Right lobe of liver (tissue), 6 donors: ENCODE measurements around the gene IFNL2. TPM values are rescaled to one million over a fixed set of nuclear protein-coding genes. Genes with fewer than 3 reads are reported as not detected.
A peak's percentile ranks its signal among the peaks of the same experiment; 100 is the strongest.

Experiments
- ATAC-seq, 4 donors: fragments of 200-7000 bp; cut with Tn5 transposase; one replicate each; pipeline ENCODE4 v1.9.1; 2020; ENCODE audit warnings: mild to moderate bottlenecking in 4 of 4, moderate library complexity in 4 of 4
- DNase-seq, 3 donors: peaks; one replicate each; pipeline ENCODE4 v3.0.0-alpha.2; 2020
- H3K27ac ChIP-seq, 3 donors: fragments of 200-600 bp; one replicate each; pipeline ENCODE4 v1.8.0; 2022
- H3K27me3 ChIP-seq, 2 donors: fragments of 200-600 bp; one replicate each; pipeline ENCODE4 v1.8.0; 2022
- H3K36me3 ChIP-seq, 4 donors: fragments of 200-600 bp; sonication (generic) in 1 of 4; one replicate each; pipeline versions ENCODE4 v1.5.1 to v1.8.0; 2017 to 2022; ENCODE audit warnings: control low read depth in 1 of 4
- H3K4me1 ChIP-seq, 4 donors: fragments of 200-600 bp; sonication (generic) in 1 of 4; one replicate each; pipeline versions ENCODE4 v1.5.1 to v1.8.0; 2017 to 2022; ENCODE audit warnings: control low read depth in 1 of 4
- H3K4me3 ChIP-seq, 3 donors: fragments of 200-600 bp; one replicate each; pipeline ENCODE4 v1.8.0; 2022
- H3K9me3 ChIP-seq, 4 donors: fragments of 200-600 bp; sonication (generic) in 1 of 4; one replicate each; pipeline versions ENCODE4 v1.5.1 to v1.8.0; 2017 to 2022; ENCODE audit warnings: control low read depth in 1 of 4
- POLR2A ChIP-seq: fragments of 450-650 bp; IDR thresholded peaks from one replicate; pipeline ENCODE4 v1.6.1; 2017; ENCODE audit warnings: antibody characterized with exemption, mild to moderate bottlenecking
- WGBS: methylation state at CpG from one replicate; pipeline ENCODE4 v1.1.6; 2018; ENCODE audit warnings: low coverage, low lambda C conversion rate; ENCODE audit not compliant: insufficient coverage; ENCODE audit errors: missing lambda C conversion rate; 5-methylcytosine and 5-hydroxymethylcytosine counted together
- intact Hi-C, 2 donors: fragments of 100-400 bp; cut with DNase I; formaldehyde crosslinking; loops; one replicate each; pipeline versions ENCODE4 v1.11.2 to v1.14.1; 2022
- total RNA-seq, 6 experiments: library from RNA; depleted of rRNA in 2 of 6; stranded (reverse); fragments of >200 nt in 2 of 6; fragmentation: NEBNext Ultra II Directional in 3 of 6; extraction: Animal tissue kit (Norgen Biotek cat#: 25700) in 3 of 6; gene quantifications; one replicate each; pipeline versions ENCODE4 v1.1.0 to v1.2.4, GENCODE V29; 2016 to 2023
- TF ChIP-seq, protein P1 (sequence below), 4 donors: fragments of 200-600 bp in 3 of 4; fragments of 450-650 bp in 1 of 4; IDR thresholded peaks; one replicate each; pipeline versions ENCODE4 v1.5.1 to v1.8.0; 2016 to 2022; ENCODE audit warnings: antibody characterized with exemption in 4 of 4, mild to moderate bottlenecking in 2 of 4
- donor health status: DM: no; HTN: yes; CAD: no.
- donor health status: DM: no; HTN: no; CAD: no.
- donor health status: DM: no; HTN: no; CAD: no.
- donor health status: DM: no; HTN: yes; CAD: no.
- donor health status: DM: no; HTN: yes; CAD: no.

Gene IFNL2
- total RNA-seq, 6 experiments from 2014 or later, result not detected

DNA sequence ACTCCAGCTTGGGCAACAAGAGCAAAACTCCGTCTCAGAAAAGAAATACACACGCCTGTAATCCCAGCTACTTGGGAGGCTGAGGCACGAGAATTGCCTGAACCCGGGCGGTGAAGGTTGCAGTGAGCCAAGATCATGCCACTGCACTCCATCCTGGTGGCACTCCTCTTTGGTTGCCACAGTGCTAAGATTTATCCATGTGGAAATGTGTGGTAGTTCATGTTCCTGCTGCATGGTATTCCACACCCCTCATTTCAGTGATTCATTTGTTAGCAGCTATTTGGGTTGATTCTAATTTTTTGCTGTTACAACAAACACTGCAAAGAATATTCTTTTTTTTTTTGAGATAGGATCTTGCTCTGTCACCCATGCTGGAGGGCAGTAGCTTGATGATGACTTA, 35.5 kb upstream of the IFNL2 start:
- DNase-seq (no peak), ATAC-seq (no peak)
- Histone ChIP-seq H3K27ac (no peak overlapping the region), H3K36me3 (no peaks in the 10 kb centered on the region), H3K4me1 (no peaks in the 10 kb centered on the region), H3K4me3 (no peak overlapping the region), H3K27me3 (no peaks in the 10 kb centered on the region), H3K9me3 (no peaks in the 10 kb centered on the region)
- no CpG with 5 or more reads among the region's 5 CpGs for WGBS
- intact Hi-C loops, result no loop called here
- TF ChIP-seq, protein P1, sequence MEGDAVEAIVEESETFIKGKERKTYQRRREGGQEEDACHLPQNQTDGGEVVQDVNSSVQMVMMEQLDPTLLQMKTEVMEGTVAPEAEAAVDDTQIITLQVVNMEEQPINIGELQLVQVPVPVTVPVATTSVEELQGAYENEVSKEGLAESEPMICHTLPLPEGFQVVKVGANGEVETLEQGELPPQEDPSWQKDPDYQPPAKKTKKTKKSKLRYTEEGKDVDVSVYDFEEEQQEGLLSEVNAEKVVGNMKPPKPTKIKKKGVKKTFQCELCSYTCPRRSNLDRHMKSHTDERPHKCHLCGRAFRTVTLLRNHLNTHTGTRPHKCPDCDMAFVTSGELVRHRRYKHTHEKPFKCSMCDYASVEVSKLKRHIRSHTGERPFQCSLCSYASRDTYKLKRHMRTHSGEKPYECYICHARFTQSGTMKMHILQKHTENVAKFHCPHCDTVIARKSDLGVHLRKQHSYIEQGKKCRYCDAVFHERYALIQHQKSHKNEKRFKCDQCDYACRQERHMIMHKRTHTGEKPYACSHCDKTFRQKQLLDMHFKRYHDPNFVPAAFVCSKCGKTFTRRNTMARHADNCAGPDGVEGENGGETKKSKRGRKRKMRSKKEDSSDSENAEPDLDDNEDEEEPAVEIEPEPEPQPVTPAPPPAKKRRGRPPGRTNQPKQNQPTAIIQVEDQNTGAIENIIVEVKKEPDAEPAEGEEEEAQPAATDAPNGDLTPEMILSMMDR (IDR thresholded peaks at IDR 0.05), result no peak
- TF ChIP-seq POLR2A, result no peak

- H3K36me3 ChIP-seq, result no peaks in the 10 kb centered on the region
- ATAC-seq (peak in 1 of 4 donors; percentile 17), DNase-seq (peak in 1 of 3 donors; percentile 17)
- no peaks in the 10 kb centered on the region for H3K9me3 ChIP-seq
- no peaks in the 10 kb centered on the region for H3K27me3 ChIP-seq
- H3K4me1 ChIP-seq, result no peaks in the 10 kb centered on the region
- intact Hi-C loops, result no loop called here
- no peak overlapping the region for H3K4me3 ChIP-seq
- no peak overlapping the region for H3K27ac ChIP-seq
- TF ChIP-seq, protein P1 (IDR thresholded peaks at IDR 0.05), result no peak
- no peak for TF ChIP-seq POLR2A
- WGBS, result 73% methylated on average over 4 of the region's 12 CpGs
Observed at GRCh38 chr19:39236527-39236926, 31.7 kb upstream of the IFNL2 start.

DNA sequence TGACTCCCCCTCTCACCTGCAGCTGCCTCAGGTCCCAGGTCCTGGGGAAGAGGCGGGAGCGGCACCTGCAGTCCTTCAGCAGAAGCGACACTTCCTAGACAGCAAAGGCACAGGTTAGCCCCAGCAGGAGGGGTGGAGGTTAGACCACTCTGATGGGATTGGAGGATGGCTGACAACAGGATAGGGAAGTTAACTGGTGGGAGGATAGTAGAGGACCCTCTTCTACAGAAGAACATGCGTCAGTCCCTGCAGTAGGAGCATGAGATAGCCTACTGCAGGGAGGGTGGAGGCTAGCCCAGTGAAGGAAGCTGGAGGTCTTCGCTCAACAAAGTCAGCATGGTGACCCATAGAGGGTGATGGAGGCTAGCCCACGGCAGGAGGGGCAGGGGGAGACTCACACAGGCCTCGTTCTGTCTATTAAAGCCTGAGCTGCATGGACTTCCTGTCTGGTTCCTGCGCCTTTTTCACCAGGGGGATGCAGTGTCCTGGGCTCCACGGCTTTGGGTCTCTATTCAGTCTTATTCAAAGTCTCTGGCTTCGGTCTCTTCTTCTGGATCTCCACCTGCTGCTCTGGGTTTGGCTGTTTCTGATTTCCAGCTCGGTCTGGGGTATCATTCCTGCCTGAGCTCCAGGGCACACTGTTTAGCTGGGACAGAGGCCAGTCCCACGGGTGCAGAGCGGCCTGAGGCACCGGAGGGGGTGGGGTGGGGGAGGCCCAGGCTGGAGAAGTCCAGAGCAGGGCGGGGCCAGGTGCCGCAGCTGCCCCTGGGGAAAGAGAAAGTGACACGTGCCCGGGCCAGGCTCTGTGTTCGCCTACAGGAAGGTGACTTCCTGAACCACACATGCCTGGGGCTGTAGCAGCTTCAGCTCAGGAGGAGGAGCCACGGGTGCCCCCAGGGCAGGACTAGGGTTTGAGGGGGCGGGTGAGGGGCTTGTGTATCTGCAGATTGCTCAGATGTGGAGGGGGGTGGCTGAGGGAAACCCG, 30.7 kb upstream of the IFNL2 start:
- Histone ChIP-seq H3K4me3 (peak overlapping the region in 1 of 3 donors; percentile 4), H3K27me3 (no peaks in the 10 kb centered on the region), H3K4me1 (no peaks in the 10 kb centered on the region), H3K27ac (no peak overlapping the region), H3K9me3 (no peaks in the 10 kb centered on the region), H3K36me3 (no peaks in the 10 kb centered on the region)
- ATAC-seq (peak; percentile 94 to 99 (median 98)), DNase-seq (peak; percentile 82 to 90 (median 84))
- 22% methylated on average over 15 of the region's 22 CpGs for WGBS
- intact Hi-C loops, result no loop called here
- TF ChIP-seq POLR2A, result no peak

- H3K36me3 ChIP-seq, result no peaks in the 10 kb centered on the region
- H3K9me3 ChIP-seq, result no peaks in the 10 kb centered on the region
- no peak overlapping the region for H3K27ac ChIP-seq
- DNase-seq (no peak), ATAC-seq (no peak)
- WGBS, result 59% methylated on average over 2 of the region's 6 CpGs
- no peaks in the 10 kb centered on the region for H3K27me3 ChIP-seq
- no peak overlapping the region for H3K4me3 ChIP-seq
- intact Hi-C loops, result no loop called here
- H3K4me1 ChIP-seq, result no peaks in the 10 kb centered on the region
- TF ChIP-seq, protein P1 (IDR thresholded peaks at IDR 0.05), result no peak
- no peak for TF ChIP-seq POLR2A
Observed at GRCh38 chr19:39238209-39238608, 30.0 kb upstream of the IFNL2 start.

- 90% methylated on average over 2 of the region's 6 CpGs for WGBS
- no peaks in the 10 kb centered on the region for H3K9me3 ChIP-seq
- no peaks in the 10 kb centered on the region for H3K27me3 ChIP-seq
- H3K27ac ChIP-seq, result no peak overlapping the region
- H3K4me1 ChIP-seq, result no peaks in the 10 kb centered on the region
- no peak overlapping the region for H3K4me3 ChIP-seq
- no peak for TF ChIP-seq POLR2A
- TF ChIP-seq, protein P1 (IDR thresholded peaks at IDR 0.05), result no peak
- no peaks in the 10 kb centered on the region for H3K36me3 ChIP-seq
- intact Hi-C loops, result no loop called here
- no peak for ATAC-seq
- no peak for DNase-seq
Observed at GRCh38 chr19:39238944-39239343, 29.3 kb upstream of the IFNL2 start.
